Measurements from ENCODE around the gene CD160.
"Not testable (repeated sequence)": the region's sequence is repeated elsewhere in the genome, so short reads cannot be mapped to it uniquely, and the experiment has no call there.

Gene CD160

GRCh38 chr1:145719230-145720079 is at the start of gene CD160:
Gene CD160, plus strand, starts transcription at chr1:145719499. Its CDS starts 8,829 bp downstream, at chr1:145728328.
- H3K27ac ChIP-seq: no peak within 1 kb of the TSS
- no peak for TF ChIP-seq CTCF (IDR thresholded peaks at IDR 0.05)
- no peak for TF ChIP-seq ZFX (IDR thresholded peaks at IDR 0.05; ENCODE audit: borderline replicate concordance)

- H3K27ac ChIP-seq: not testable (repeated sequence)
Measured at GRCh38 chr1:145670995-145671745, 48.1 kb upstream of the CD160 start.

- not testable (repeated sequence) for H3K27ac ChIP-seq
Measured at GRCh38 chr1:145673217-145673616, 46.1 kb upstream of the CD160 start.

GRCh38 chr1:145684858-145685257 is 34.4 kb upstream of the CD160 start:
- not testable (repeated sequence) for H3K27ac ChIP-seq

- not testable (repeated sequence) for H3K27ac ChIP-seq
Measured at GRCh38 chr1:145686078-145686477, 33.2 kb upstream of the CD160 start.

- H3K27ac ChIP-seq: no peak overlapping the region
- TF ChIP-seq CTCF (IDR thresholded peaks at IDR 0.05) (no peak), ZFX (IDR thresholded peaks at IDR 0.05; ENCODE audit: borderline replicate concordance) (no peak)
Measured at GRCh38 chr1:145688328-145688727, 31.0 kb upstream of the CD160 start.

- no peak overlapping the region for H3K27ac ChIP-seq
- TF ChIP-seq CTCF (IDR thresholded peaks at IDR 0.05) (no peak), ZFX (IDR thresholded peaks at IDR 0.05; ENCODE audit: borderline replicate concordance) (no peak)
Measured at GRCh38 chr1:145688924-145689323, 30.4 kb upstream of the CD160 start.

- TF ChIP-seq ZFX (IDR thresholded peaks at IDR 0.05; ENCODE audit: borderline replicate concordance): no peak
- TF ChIP-seq CTCF (IDR thresholded peaks at IDR 0.05): no peak
- no peak overlapping the region for H3K27ac ChIP-seq
Measured at GRCh38 chr1:145689922-145690321, 29.4 kb upstream of the CD160 start.

- TF ChIP-seq CTCF (IDR thresholded peaks at IDR 0.05) (no peak), ZFX (IDR thresholded peaks at IDR 0.05; ENCODE audit: borderline replicate concordance) (no peak)
- H3K27ac ChIP-seq: no peak overlapping the region
Measured at GRCh38 chr1:145690587-145691558, 28.4 kb upstream of the CD160 start.

All from 22Rv1 (cell line).